HCT116 (cell line): ENCODE results near the gene RPL12. TPM values are rescaled to one million over a fixed set of nuclear protein-coding genes. Genes with fewer than 3 reads are reported as not detected.

ENCODE experiments used
- ATAC-seq: fragments of 200-7000 bp; cut with Tn5 transposase; 2 replicates; pipeline ENCODE4 v1.9.1; 2020; ENCODE audit warnings: mild to moderate bottlenecking, moderate library complexity
- BruUV-seq: library from RNA; stranded (reverse); fragments of 400-500 nt; replicated peaks from 2 replicates; lab custom pipeline; 2021; lab: Mats Ljungman, UMichigan
- CTCF ChIA-PET: fragments of 300-600 bp; sonication (Branson Sonifier 250); formaldehyde crosslinking; loops from one replicate; lab custom pipeline; 2021; ENCODE audit warnings: antibody characterized with exemption; lab: Charles Lee
- POLR2A ChIA-PET: fragments of 300-600, 350-600 bp; sonication (Branson Sonifier 250); formaldehyde crosslinking; loops from one replicate; lab custom pipeline; 2021; ENCODE audit warnings: antibody characterized with exemption; lab: Charles Lee
- RAD21 ChIA-PET, 2 experiments: fragments of 300-600 bp; sonication (Branson Sonifier 250); formaldehyde crosslinking; loops; one replicate each; lab custom pipeline; 2023; ENCODE audit warnings: low total read pairs in 2 of 2; ENCODE audit not compliant: uncharacterized antibody in 2 of 2, unreplicated experiment in 2 of 2, low non-redundant PET in 1 of 2; lab: Charles Lee
- DNase-seq: peaks from one replicate; pipeline ENCODE4 v3.0.0-alpha.2; 2010; ENCODE audit warnings: low read depth, low spot score
- H2AFZ ChIP-seq: fragments of 200-600 bp; shearing (Covaris generic), sonication (generic); 2 replicates; pipeline ENCODE4 v1.6.1; 2017; ENCODE audit warnings: low read depth, mixed run types, mixed read lengths, antibody characterized with exemption, low read length; ENCODE audit not compliant: poor library complexity, severe bottlenecking
- H3K27ac ChIP-seq: 2 replicates; pipeline ENCODE4 v1.5.1; 2012; ENCODE audit warnings: low read depth, low read length
- H3K27me3 ChIP-seq: fragments of 200-600 bp; sonication (generic); 2 replicates; pipeline ENCODE4 v1.6.1; 2016; ENCODE audit warnings: mixed run types, low read length, mixed read lengths; ENCODE audit not compliant: insufficient read depth
- H3K36me3 ChIP-seq, 2 experiments: fragments of 200-500 bp in 1 of 2; fragments of 200-600 bp in 1 of 2; sonication (Bioruptor generic) in 1 of 2; sonication (generic) in 1 of 2; 2 replicates each; pipeline versions ENCODE4 v1.5.1 to v1.6.1; 2014 to 2016; ENCODE audit warnings: low read length in 2 of 2, inconsistent platforms in 1 of 2, mixed read lengths in 1 of 2, mixed run types in 1 of 2; ENCODE audit not compliant: insufficient read depth in 2 of 2, control insufficient read depth in 1 of 2
- H3K4me1 ChIP-seq, 2 experiments: fragments of 200-600 bp in 1 of 2; sonication (generic) in 1 of 2; 2 replicates each; pipeline versions ENCODE4 v1.5.1 to v1.6.1; 2012 to 2017; ENCODE audit warnings: low read length in 2 of 2, inconsistent platforms in 1 of 2, mild to moderate bottlenecking in 1 of 2, mixed read lengths in 1 of 2, mixed run types in 1 of 2, moderate library complexity in 1 of 2; ENCODE audit not compliant: insufficient read depth in 2 of 2, control insufficient read depth in 1 of 2
- H3K4me2 ChIP-seq: fragments of 200-600 bp; sonication (generic); 2 replicates; pipeline ENCODE4 v1.6.1; 2017; ENCODE audit warnings: mixed run types, low read length, mixed read lengths
- H3K4me3 ChIP-seq, 2 experiments: fragments of 200-600 bp in 1 of 2; sonication (generic) in 1 of 2; replicated peaks in 1 of 2; 2 replicates each; pipeline ENCODE4 v1.5.1; 2011 to 2016; ENCODE audit warnings: low read length in 2 of 2, control low read depth in 1 of 2, low read depth in 1 of 2, mild to moderate bottlenecking in 1 of 2, mixed read lengths in 1 of 2, mixed run types in 1 of 2
- H3K79me2 ChIP-seq: fragments of 200-600 bp; sonication (generic); 2 replicates; pipeline ENCODE4 v1.6.1; 2017; ENCODE audit warnings: mild to moderate bottlenecking, mixed run types, low read length, moderate library complexity, mixed read lengths; ENCODE audit not compliant: insufficient read depth
- H3K9ac ChIP-seq: fragments of 200-600 bp; sonication (generic); 2 replicates; pipeline ENCODE4 v1.6.1; 2016; ENCODE audit warnings: low read length, mixed read lengths
- H3K9me2 ChIP-seq: fragments of 200-600 bp; sonication (generic), shearing (Covaris generic); 2 replicates; pipeline ENCODE4 v1.6.1; 2017; ENCODE audit warnings: mixed run types, mild to moderate bottlenecking, moderate library complexity; ENCODE audit not compliant: insufficient read depth
- H3K9me3 ChIP-seq, 2 experiments: fragments of 200-500 bp in 1 of 2; fragments of 200-600 bp in 1 of 2; sonication (Bioruptor generic) in 1 of 2; sonication (generic) in 1 of 2; 2 replicates each; pipeline ENCODE4 v1.6.1; 2014 to 2017; ENCODE audit warnings: low read length in 2 of 2, mixed read lengths in 2 of 2, inconsistent platforms in 1 of 2, low read depth in 1 of 2, mild to moderate bottlenecking in 1 of 2, mixed run types in 1 of 2, moderate library complexity in 1 of 2; ENCODE audit not compliant: control insufficient read depth in 1 of 2, insufficient read depth in 1 of 2
- H4K20me1 ChIP-seq: fragments of 200-600 bp; sonication (generic), shearing (Covaris generic); 2 replicates; pipeline ENCODE4 v1.6.1; 2017; ENCODE audit warnings: mixed run types, mild to moderate bottlenecking, moderate library complexity; ENCODE audit not compliant: insufficient read depth
- CBX3 ChIP-seq: IDR thresholded peaks from 2 replicates; pipeline ENCODE4 v1.6.1; 2012; ENCODE audit warnings: low read depth
- EGR1 ChIP-seq: IDR thresholded peaks from 2 replicates; pipeline ENCODE4 v1.6.1; 2012; ENCODE audit warnings: low read depth
- EZH2 ChIP-seq: fragments of 200-600 bp; sonication (generic); IDR thresholded peaks from 2 replicates; pipeline ENCODE4 v1.6.1; 2017; ENCODE audit warnings: antibody characterized with exemption, mixed run types
- EZH2phosphoT487 ChIP-seq: fragments of 200-600 bp; IDR thresholded peaks from 2 replicates; pipeline ENCODE4 v1.6.1; 2018; ENCODE audit warnings: antibody characterized with exemption, borderline replicate concordance
- FOSL1 ChIP-seq: IDR thresholded peaks from 2 replicates; pipeline ENCODE4 v1.6.1; 2012; ENCODE audit warnings: low read depth
- POLR2A ChIP-seq: IDR thresholded peaks from 2 replicates; pipeline ENCODE4 v1.7.0; 2011; ENCODE audit warnings: borderline replicate concordance; ENCODE audit not compliant: insufficient read depth, insufficient read length; ENCODE audit errors: extremely low read depth
- RAD21 ChIP-seq: IDR thresholded peaks from 2 replicates; pipeline ENCODE4 v1.6.1; 2012; ENCODE audit warnings: low read depth, mild to moderate bottlenecking
- ZFX ChIP-seq: fragments of 450-650 bp; IDR thresholded peaks from 2 replicates; pipeline ENCODE4 v1.6.1; 2017
- ZNF274 ChIP-seq: fragments of 200-500 bp; sonication (Bioruptor generic); IDR thresholded peaks from 2 replicates; pipeline ENCODE4 v1.6.1; 2014; ENCODE audit warnings: mild to moderate bottlenecking, low read depth, low read length, inconsistent platforms
- intact Hi-C: fragments of 100-400 bp; cut with micrococcal nuclease; formaldehyde crosslinking; loops from 2 replicates; pipeline ENCODE4 v1.10.0; 2022
- total RNA-seq: library from RNA; stranded (reverse); gene quantifications from one replicate; pipeline ENCODE4 v1.2.1, GENCODE V29; 2021; ENCODE audit not compliant: unreplicated experiment
- TF ChIP-seq, protein P1 (sequence below): IDR thresholded peaks from 2 replicates; pipeline ENCODE4 v1.6.1; 2012
- TF ChIP-seq, protein P2 (sequence below): IDR thresholded peaks from 2 replicates; pipeline ENCODE4 v1.6.1; 2012
- TF ChIP-seq, protein P3 (sequence below), 3 experiments: fragments of 200-600 bp in 1 of 3; sonication (generic) in 1 of 3; IDR thresholded peaks in 2 of 3; conservative IDR thresholded peaks in 1 of 3; 2 replicates each; pipeline ENCODE4 v1.5.1; 2012 to 2017; ENCODE audit warnings: low read depth in 2 of 3, low read length in 2 of 3, antibody characterized with exemption in 1 of 3, borderline replicate concordance in 1 of 3, control low read depth in 1 of 3, mild to moderate bottlenecking in 1 of 3, mixed read lengths in 1 of 3, mixed run types in 1 of 3, moderate library complexity in 1 of 3; ENCODE audit not compliant: insufficient read depth in 1 of 3
- TF ChIP-seq, protein P4 (sequence below): IDR thresholded peaks from 2 replicates; pipeline ENCODE4 v1.6.1; 2011; ENCODE audit warnings: mild to moderate bottlenecking, low read length, moderate library complexity; ENCODE audit not compliant: insufficient replicate concordance; ENCODE audit errors: extremely low read depth

Gene RPL12
- total RNA-seq, 1 experiment from 2014 or later: 2,679 TPM

DNA sequence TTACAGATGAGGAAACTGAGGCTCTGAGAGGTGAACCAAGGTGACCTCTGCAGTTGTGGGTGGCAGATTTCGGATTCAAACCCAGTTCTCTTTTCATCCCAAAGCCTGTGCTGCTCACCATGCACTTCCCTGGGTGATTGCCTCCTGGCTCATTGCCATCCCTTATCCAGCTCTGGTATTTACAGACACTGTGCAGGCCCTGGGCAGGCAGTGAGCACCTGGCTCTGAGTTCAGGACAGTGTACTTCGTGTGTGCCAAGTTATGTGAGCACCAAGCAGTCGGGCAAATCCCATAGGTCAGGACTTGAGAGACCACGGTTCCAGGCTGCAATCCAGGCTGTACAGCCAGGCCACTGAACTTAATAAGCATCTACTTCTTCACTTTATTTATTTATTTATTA, 1.5 kb upstream of the RPL12 start:
- no peak for DNase-seq
- Histone ChIP-seq H4K20me1 (peaks cover 23% of the 10 kb centered on the region), H2AFZ (no peak overlapping the region), H3K27me3 (no peaks in the 10 kb centered on the region), H3K27ac (peak overlapping the region; percentile 97)
- ATAC-seq: no peak
- no TSS peak for BruUV-seq
- RAD21 ChIA-PET: no interaction called here
- intact Hi-C loops: loop anchor here (5.0 kb wide), 1 partner anchor 135 kb away; no protein-coding TSS in a partner anchor
- TF ChIP-seq EZH2phosphoT487 (no peak), EGR1 (no peak), EZH2 (no peak), POLR2A (no peak), CBX3 (no peak), RAD21 (no peak), FOSL1 (no peak), ZNF274 (no peak), ZFX (no peak)
- TF ChIP-seq, protein P1, sequence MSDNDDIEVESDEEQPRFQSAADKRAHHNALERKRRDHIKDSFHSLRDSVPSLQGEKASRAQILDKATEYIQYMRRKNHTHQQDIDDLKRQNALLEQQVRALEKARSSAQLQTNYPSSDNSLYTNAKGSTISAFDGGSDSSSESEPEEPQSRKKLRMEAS: no peak
- TF ChIP-seq, protein P2, sequence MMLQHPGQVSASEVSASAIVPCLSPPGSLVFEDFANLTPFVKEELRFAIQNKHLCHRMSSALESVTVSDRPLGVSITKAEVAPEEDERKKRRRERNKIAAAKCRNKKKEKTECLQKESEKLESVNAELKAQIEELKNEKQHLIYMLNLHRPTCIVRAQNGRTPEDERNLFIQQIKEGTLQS: no peak
- TF ChIP-seq, protein P3, sequence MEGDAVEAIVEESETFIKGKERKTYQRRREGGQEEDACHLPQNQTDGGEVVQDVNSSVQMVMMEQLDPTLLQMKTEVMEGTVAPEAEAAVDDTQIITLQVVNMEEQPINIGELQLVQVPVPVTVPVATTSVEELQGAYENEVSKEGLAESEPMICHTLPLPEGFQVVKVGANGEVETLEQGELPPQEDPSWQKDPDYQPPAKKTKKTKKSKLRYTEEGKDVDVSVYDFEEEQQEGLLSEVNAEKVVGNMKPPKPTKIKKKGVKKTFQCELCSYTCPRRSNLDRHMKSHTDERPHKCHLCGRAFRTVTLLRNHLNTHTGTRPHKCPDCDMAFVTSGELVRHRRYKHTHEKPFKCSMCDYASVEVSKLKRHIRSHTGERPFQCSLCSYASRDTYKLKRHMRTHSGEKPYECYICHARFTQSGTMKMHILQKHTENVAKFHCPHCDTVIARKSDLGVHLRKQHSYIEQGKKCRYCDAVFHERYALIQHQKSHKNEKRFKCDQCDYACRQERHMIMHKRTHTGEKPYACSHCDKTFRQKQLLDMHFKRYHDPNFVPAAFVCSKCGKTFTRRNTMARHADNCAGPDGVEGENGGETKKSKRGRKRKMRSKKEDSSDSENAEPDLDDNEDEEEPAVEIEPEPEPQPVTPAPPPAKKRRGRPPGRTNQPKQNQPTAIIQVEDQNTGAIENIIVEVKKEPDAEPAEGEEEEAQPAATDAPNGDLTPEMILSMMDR (IDR thresholded peaks at IDR 0.05 in 2 of 3, conservative IDR thresholded peaks at IDR 0.05 in 1 of 3; ENCODE audit: borderline replicate concordance in 1 of 3, insufficient read depth in 1 of 3, low read depth in 2 of 3, low read length in 2 of 3): no peak
- TF ChIP-seq, protein P4, sequence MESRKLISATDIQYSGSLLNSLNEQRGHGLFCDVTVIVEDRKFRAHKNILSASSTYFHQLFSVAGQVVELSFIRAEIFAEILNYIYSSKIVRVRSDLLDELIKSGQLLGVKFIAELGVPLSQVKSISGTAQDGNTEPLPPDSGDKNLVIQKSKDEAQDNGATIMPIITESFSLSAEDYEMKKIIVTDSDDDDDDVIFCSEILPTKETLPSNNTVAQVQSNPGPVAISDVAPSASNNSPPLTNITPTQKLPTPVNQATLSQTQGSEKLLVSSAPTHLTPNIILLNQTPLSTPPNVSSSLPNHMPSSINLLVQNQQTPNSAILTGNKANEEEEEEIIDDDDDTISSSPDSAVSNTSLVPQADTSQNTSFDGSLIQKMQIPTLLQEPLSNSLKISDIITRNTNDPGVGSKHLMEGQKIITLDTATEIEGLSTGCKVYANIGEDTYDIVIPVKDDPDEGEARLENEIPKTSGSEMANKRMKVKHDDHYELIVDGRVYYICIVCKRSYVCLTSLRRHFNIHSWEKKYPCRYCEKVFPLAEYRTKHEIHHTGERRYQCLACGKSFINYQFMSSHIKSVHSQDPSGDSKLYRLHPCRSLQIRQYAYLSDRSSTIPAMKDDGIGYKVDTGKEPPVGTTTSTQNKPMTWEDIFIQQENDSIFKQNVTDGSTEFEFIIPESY: no peak
- TF ChIP-seq, all 23 proteins: peak for 0
- Histone ChIP-seq H3K9ac (peak overlapping the region; percentile 99), H3K9me2 (no peaks in the 10 kb centered on the region), H3K36me3 (peaks cover 21 to 39% of the 10 kb centered on the region in 2 experiments), H3K4me3 (peak overlapping the region; percentile 87 to 98), H3K4me2 (peak overlapping the region; percentile 90), H3K4me1 (peaks cover 11 to 45% of the 10 kb centered on the region in 2 experiments), H3K9me3 (no peaks in the 10 kb centered on the region), H3K79me2 (peaks cover 41% of the 10 kb centered on the region)
- POLR2A ChIA-PET: interaction anchor here (0.8 kb wide), 1 partner anchor 238 kb away, joined by 3 read pairs; no protein-coding TSS in a partner anchor
- CTCF ChIA-PET: interaction anchor here (1.0 to 1.3 kb wide), 2 partner anchors 238 to 247 kb away, joined by 3 read pairs; no protein-coding TSS in a partner anchor
